ENCODE measurements around the gene ATP6V0A4.

DNA sequence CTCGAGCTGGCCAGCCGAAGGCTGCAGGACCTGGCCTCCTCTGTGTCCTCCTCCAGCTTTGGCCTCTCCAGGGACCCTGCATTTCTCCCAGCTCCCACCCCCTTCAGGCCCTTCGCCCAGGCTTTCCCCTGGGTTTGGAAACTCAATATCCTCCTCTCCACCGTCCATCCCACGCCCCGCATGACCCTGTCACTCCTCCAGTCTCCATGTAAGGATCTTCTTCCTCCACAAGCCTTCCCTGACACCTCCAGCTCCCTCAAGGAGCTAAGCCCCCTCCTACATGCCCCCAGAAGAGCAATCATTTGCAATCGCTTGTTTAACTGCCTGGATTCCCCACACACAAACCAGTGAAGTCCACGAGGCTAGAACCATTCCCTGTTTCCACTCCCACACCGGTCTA lies 24.8 kb downstream of the ATP6V0A4 start:
- TF ChIP-seq, protein P1, sequence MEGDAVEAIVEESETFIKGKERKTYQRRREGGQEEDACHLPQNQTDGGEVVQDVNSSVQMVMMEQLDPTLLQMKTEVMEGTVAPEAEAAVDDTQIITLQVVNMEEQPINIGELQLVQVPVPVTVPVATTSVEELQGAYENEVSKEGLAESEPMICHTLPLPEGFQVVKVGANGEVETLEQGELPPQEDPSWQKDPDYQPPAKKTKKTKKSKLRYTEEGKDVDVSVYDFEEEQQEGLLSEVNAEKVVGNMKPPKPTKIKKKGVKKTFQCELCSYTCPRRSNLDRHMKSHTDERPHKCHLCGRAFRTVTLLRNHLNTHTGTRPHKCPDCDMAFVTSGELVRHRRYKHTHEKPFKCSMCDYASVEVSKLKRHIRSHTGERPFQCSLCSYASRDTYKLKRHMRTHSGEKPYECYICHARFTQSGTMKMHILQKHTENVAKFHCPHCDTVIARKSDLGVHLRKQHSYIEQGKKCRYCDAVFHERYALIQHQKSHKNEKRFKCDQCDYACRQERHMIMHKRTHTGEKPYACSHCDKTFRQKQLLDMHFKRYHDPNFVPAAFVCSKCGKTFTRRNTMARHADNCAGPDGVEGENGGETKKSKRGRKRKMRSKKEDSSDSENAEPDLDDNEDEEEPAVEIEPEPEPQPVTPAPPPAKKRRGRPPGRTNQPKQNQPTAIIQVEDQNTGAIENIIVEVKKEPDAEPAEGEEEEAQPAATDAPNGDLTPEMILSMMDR (IDR thresholded peaks at IDR 0.05) = no peak
- no peak for TF ChIP-seq POLR2A (IDR thresholded peaks at IDR 0.05)

Measured in upper lobe of left lung (tissue), 4 donors.